SK-N-SH treated with all-trans-retinoic acid at 6 μM for 48 hours (cell line): ENCODE measurements around the gene AFAP1.

ENCODE experiments used
- ATAC-seq: fragments of 200-7000 bp; cut with Tn5 transposase; 3 replicates; pipeline ENCODE4 v1.9.1; 2020; ENCODE audit warnings: mild to moderate bottlenecking, moderate library complexity
- ARNTL ChIP-seq: fragments of 450-650 bp; formaldehyde crosslinking; IDR thresholded peaks from 2 replicates; pipeline ENCODE4 v1.5.0; 2020; ENCODE audit warnings: low read depth, mild to moderate bottlenecking, moderate library complexity, borderline replicate concordance
- BACH2 ChIP-seq: fragments of 250-450 bp; sonication (Bioruptor Pico); IDR thresholded peaks from 2 replicates; pipeline ENCODE4 v1.9.0; 2021; ENCODE audit warnings: mild to moderate bottlenecking, borderline replicate concordance
- CSDC2 ChIP-seq: fragments of 250-450 bp; sonication (Bioruptor Pico); IDR thresholded peaks from 2 replicates; pipeline ENCODE4 v1.5.0; 2020; ENCODE audit warnings: mild to moderate bottlenecking, moderate library complexity
- ESRRG ChIP-seq: fragments of 250-450 bp; sonication (Bioruptor Pico); IDR thresholded peaks from 2 replicates; pipeline ENCODE4 v1.6.1; 2021; ENCODE audit warnings: mild to moderate bottlenecking
- GLIS3 ChIP-seq: fragments of 250-450 bp; sonication (Bioruptor Pico); IDR thresholded peaks from 2 replicates; pipeline ENCODE4 v1.5.0; 2020; ENCODE audit warnings: mild to moderate bottlenecking, moderate library complexity
- ISL1 ChIP-seq: fragments of 250-450 bp; sonication (Bioruptor Pico); IDR thresholded peaks from 2 replicates; pipeline ENCODE4 v2.1.2; 2022; ENCODE audit warnings: mild to moderate bottlenecking, moderate library complexity
- OSR1 ChIP-seq: fragments of 250-450 bp; sonication (Bioruptor Pico); IDR thresholded peaks from 2 replicates; pipeline ENCODE4 v1.8.0; 2022; ENCODE audit warnings: moderate library complexity, mild to moderate bottlenecking, inconsistent platforms
- PPARA ChIP-seq: fragments of 250-450 bp; sonication (Bioruptor Pico); IDR thresholded peaks from 2 replicates; pipeline ENCODE4 v1.5.0; 2020; ENCODE audit warnings: mild to moderate bottlenecking, borderline replicate concordance
- SNAI2 ChIP-seq: fragments of 250-450 bp; sonication (Bioruptor Pico); IDR thresholded peaks from 2 replicates; pipeline ENCODE4 v1.5.0; 2020; ENCODE audit warnings: mild to moderate bottlenecking, moderate library complexity
- TCF4 ChIP-seq: fragments of 250-450 bp; sonication (Bioruptor Pico); IDR thresholded peaks from 2 replicates; pipeline ENCODE4 v1.8.0; 2021; ENCODE audit warnings: mild to moderate bottlenecking, moderate library complexity, borderline replicate concordance
- TOX ChIP-seq: fragments of 250-450 bp; sonication (Bioruptor Pico); IDR thresholded peaks from 2 replicates; pipeline ENCODE4 v1.8.0; 2021; ENCODE audit warnings: mild to moderate bottlenecking, moderate library complexity, borderline replicate concordance
- ZC3H10 ChIP-seq: fragments of 250-450 bp; sonication (Bioruptor Pico); IDR thresholded peaks from 2 replicates; pipeline ENCODE4 v1.5.1; 2021; ENCODE audit warnings: mild to moderate bottlenecking, moderate library complexity
- ZFP3 ChIP-seq: fragments of 250-450 bp; sonication (Bioruptor Pico); IDR thresholded peaks from 2 replicates; pipeline ENCODE4 v1.5.0; 2020; ENCODE audit warnings: mild to moderate bottlenecking, moderate library complexity
- ZFP30 ChIP-seq: fragments of 450-650 bp; formaldehyde crosslinking; IDR thresholded peaks from 2 replicates; pipeline ENCODE4 v1.5.0; 2022; ENCODE audit warnings: mild to moderate bottlenecking, moderate library complexity
- ZNF565 ChIP-seq: fragments of 450-650 bp; formaldehyde crosslinking; conservative IDR thresholded peaks from 2 replicates; pipeline ENCODE4 v1.5.0; 2020; ENCODE audit warnings: low read depth, mild to moderate bottlenecking, moderate library complexity
- ZNF70 ChIP-seq: fragments of 450-650 bp; formaldehyde crosslinking; IDR thresholded peaks from 2 replicates; pipeline ENCODE4 v1.5.0; 2020; ENCODE audit warnings: mild to moderate bottlenecking, moderate library complexity
- ZNF8 ChIP-seq: fragments of 450-650 bp; formaldehyde crosslinking; IDR thresholded peaks from 2 replicates; pipeline ENCODE4 v1.5.0; 2020; ENCODE audit warnings: mild to moderate bottlenecking, moderate library complexity
- TF ChIP-seq, protein P1 (sequence below): fragments of 250-450 bp; sonication (Bioruptor Pico); IDR thresholded peaks from 2 replicates; pipeline ENCODE4 v1.5.1; 2021; ENCODE audit warnings: mild to moderate bottlenecking, moderate library complexity
- TF ChIP-seq, protein P2 (sequence below): fragments of 250-450 bp; sonication (Bioruptor Pico); IDR thresholded peaks from 2 replicates; pipeline ENCODE4 v1.8.0; 2020; ENCODE audit warnings: mild to moderate bottlenecking, moderate library complexity, borderline replicate concordance
- TF ChIP-seq, protein P3 (sequence below): fragments of 250-450 bp; sonication (Bioruptor Pico); IDR thresholded peaks from 2 replicates; pipeline ENCODE4 v1.8.0; 2021; ENCODE audit warnings: low read depth, mild to moderate bottlenecking, moderate library complexity, borderline replicate concordance
- TF ChIP-seq, protein P4 (sequence below): fragments of 250-450 bp; sonication (Bioruptor Pico); IDR thresholded peaks from 2 replicates; pipeline ENCODE4 v1.5.1; 2020; ENCODE audit warnings: low read depth, mild to moderate bottlenecking, moderate library complexity

The AFAP1 gene

DNA sequence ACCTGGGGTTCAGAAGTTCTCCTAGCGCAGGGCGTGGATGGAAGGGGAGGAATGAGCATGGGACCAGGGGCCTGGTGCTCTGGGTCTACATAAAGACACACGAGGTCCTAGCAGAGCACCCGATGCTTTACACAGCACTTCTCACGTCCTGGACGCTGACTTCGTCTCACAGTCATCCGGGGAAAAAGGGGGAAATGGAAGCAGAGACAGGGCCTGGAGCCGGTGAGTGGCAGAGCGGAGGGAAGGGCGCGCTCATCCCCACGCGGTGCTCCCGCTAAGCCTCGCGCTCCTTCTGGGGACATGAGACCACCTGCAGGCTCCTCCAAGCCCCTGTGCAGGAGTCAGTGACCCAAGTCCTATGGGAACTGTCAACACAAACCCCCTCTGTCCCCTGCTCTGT lies 157.7 kb downstream of the AFAP1 start:
- TF ChIP-seq ZNF565 (CRISPR knock-in tag) (no peak), BACH2 (CRISPR knock-in tag) (no peak), ISL1 (no peak), SNAI2 (CRISPR knock-in tag) (no peak), ZC3H10 (CRISPR knock-in tag) (no peak), TCF4 (no peak)
- TF ChIP-seq, protein P1, sequence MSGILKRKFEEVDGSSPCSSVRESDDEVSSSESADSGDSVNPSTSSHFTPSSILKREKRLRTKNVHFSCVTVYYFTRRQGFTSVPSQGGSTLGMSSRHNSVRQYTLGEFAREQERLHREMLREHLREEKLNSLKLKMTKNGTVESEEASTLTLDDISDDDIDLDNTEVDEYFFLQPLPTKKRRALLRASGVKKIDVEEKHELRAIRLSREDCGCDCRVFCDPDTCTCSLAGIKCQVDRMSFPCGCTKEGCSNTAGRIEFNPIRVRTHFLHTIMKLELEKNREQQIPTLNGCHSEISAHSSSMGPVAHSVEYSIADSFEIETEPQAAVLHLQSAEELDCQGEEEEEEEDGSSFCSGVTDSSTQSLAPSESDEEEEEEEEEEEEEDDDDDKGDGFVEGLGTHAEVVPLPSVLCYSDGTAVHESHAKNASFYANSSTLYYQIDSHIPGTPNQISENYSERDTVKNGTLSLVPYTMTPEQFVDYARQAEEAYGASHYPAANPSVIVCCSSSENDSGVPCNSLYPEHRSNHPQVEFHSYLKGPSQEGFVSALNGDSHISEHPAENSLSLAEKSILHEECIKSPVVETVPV, result no peak
- ATAC-seq, result no peak

DNA sequence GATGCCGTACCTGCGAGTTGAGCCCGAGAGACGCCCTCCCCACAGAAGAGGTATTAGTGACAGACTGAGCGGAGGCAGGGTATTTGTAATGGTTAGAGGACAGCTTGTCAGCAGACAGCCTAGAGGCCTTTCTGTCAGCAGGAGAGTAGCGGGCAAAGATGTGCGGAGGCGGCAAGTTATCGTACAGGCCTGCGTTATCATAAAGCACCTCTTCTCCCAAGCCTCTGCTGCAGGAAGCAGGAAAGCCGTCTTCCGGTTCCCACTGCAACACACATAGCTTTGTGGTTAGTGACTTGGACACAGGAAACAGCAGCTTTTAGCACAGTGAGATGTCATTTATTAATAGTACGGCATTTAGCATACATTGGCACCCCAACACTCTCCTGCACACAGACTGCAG lies 158.3 kb downstream of the AFAP1 start:
- no peak for ATAC-seq

DNA sequence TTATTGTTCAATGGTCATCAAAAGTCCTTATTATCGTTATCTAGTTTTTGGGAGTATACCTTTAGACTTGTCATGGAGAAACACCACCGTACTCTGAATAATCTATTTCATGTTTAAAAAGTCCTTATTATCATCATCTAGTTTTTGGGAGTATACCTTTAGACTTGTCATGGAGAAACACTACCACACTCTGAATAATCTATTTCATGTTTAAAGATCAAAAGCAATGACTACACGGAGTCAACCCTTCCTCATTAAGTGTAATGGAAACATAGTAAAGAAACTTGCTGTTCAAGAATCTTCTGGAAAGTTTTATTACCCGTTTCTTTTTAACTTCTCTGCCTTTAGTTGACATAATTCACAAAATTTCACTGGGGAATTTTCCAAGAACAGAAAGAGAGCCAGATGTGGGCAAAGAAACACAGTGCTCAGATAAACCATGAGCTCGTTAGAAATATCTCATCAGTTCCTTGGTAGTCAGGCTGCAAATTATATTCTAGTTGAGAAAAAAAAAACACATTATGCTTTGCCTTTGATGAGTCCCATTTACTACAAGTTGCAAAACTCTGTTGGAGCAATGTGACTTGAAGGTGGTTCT lies 158.8 kb downstream of the AFAP1 start:
- no peak for ATAC-seq
- TF ChIP-seq, protein P2, sequence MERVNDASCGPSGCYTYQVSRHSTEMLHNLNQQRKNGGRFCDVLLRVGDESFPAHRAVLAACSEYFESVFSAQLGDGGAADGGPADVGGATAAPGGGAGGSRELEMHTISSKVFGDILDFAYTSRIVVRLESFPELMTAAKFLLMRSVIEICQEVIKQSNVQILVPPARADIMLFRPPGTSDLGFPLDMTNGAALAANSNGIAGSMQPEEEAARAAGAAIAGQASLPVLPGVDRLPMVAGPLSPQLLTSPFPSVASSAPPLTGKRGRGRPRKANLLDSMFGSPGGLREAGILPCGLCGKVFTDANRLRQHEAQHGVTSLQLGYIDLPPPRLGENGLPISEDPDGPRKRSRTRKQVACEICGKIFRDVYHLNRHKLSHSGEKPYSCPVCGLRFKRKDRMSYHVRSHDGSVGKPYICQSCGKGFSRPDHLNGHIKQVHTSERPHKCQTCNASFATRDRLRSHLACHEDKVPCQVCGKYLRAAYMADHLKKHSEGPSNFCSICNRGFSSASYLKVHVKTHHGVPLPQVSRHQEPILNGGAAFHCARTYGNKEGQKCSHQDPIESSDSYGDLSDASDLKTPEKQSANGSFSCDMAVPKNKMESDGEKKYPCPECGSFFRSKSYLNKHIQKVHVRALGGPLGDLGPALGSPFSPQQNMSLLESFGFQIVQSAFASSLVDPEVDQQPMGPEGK (CRISPR knock-in tag), result no peak

More for the DNA sequence above, 158.3 kb downstream of the AFAP1 start:
- TF ChIP-seq TCF4 (no peak), ZNF70 (CRISPR knock-in tag) (no peak), ZFP30 (no peak), GLIS3 (CRISPR knock-in tag) (no peak), CSDC2 (no peak), OSR1 (CRISPR knock-in tag) (no peak), ARNTL (CRISPR knock-in tag) (no peak), PPARA (no peak), TOX (CRISPR knock-in tag) (no peak), ZNF8 (CRISPR knock-in tag) (no peak), ESRRG (no peak), ZNF565 (CRISPR knock-in tag) (no peak), ZFP3 (CRISPR knock-in tag) (no peak)
- TF ChIP-seq, protein P1, result no peak
- TF ChIP-seq, protein P3, sequence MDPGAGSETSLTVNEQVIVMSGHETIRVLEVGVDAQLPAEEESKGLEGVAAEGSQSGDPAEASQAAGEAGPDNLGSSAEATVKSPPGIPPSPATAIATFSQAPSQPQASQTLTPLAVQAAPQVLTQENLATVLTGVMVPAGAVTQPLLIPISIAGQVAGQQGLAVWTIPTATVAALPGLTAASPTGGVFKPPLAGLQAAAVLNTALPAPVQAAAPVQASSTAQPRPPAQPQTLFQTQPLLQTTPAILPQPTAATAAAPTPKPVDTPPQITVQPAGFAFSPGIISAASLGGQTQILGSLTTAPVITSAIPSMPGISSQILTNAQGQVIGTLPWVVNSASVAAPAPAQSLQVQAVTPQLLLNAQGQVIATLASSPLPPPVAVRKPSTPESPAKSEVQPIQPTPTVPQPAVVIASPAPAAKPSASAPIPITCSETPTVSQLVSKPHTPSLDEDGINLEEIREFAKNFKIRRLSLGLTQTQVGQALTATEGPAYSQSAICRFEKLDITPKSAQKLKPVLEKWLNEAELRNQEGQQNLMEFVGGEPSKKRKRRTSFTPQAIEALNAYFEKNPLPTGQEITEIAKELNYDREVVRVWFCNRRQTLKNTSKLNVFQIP (CRISPR knock-in tag), result no peak
- TF ChIP-seq, protein P2 (CRISPR knock-in tag), result no peak
- TF ChIP-seq, protein P4, sequence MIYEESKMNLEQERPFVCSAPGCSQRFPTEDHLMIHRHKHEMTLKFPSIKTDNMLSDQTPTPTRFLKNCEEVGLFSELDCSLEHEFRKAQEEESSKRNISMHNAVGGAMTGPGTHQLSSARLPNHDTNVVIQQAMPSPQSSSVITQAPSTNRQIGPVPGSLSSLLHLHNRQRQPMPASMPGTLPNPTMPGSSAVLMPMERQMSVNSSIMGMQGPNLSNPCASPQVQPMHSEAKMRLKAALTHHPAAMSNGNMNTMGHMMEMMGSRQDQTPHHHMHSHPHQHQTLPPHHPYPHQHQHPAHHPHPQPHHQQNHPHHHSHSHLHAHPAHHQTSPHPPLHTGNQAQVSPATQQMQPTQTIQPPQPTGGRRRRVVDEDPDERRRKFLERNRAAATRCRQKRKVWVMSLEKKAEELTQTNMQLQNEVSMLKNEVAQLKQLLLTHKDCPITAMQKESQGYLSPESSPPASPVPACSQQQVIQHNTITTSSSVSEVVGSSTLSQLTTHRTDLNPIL, result no peak
